T-helper 1 cell treated with Interleukin-12 subunit alpha and Interleukin-12 subunit beta and Interleukin-4 antibody, amounts not matched to agents 30 ng/mL and 1 ng/mL, for 36 hours (primary cell): ENCODE data around the gene EPS8. TPM values are rescaled to one million over a fixed set of nuclear protein-coding genes. Genes with fewer than 3 reads are reported as not detected.

Source experiments
- intact Hi-C: fragments of 100-400 bp; cut with micrococcal nuclease; formaldehyde crosslinking; loops from one replicate; pipeline ENCODE4 v1.15.1; 2024
- total RNA-seq: library from RNA; stranded (reverse); gene quantifications from 2 replicates; pipeline ENCODE4 v1.2.3, GENCODE V29; 2022

Gene EPS8
- total RNA-seq, 1 donor from 2014 or later = 0.61 TPM

- intact Hi-C loops = no loop called here
Measured at GRCh38 chr12:15613981-15614380, 175.2 kb downstream of the EPS8 start.

GRCh38 chr12:15608941-15609340 is 180.2 kb downstream of the EPS8 start:
- intact Hi-C loops = no loop called here

- intact Hi-C loops = no loop called here
Measured at GRCh38 chr12:15608406-15608805, 180.8 kb downstream of the EPS8 start.

- intact Hi-C loops = no loop called here
Measured at GRCh38 chr12:15605881-15606590, 183.2 kb downstream of the EPS8 start.

- intact Hi-C loops = no loop called here
Measured at GRCh38 chr12:15603474-15604085, 185.6 kb downstream of the EPS8 start.

GRCh38 chr12:15602051-15602672 is 187.0 kb downstream of the EPS8 start:
- intact Hi-C loops = no loop called here

GRCh38 chr12:15601210-15601800 is 187.9 kb downstream of the EPS8 start:
- intact Hi-C loops = no loop called here

- intact Hi-C loops = no loop called here
Measured at GRCh38 chr12:15600223-15600935, 188.8 kb downstream of the EPS8 start.

- intact Hi-C loops = no loop called here
Measured at GRCh38 chr12:15599266-15600037, 189.7 kb downstream of the EPS8 start.

GRCh38 chr12:15597125-15597830 is 191.9 kb downstream of the EPS8 start:
- intact Hi-C loops = no loop called here

GRCh38 chr12:15596174-15596573 is 193.0 kb downstream of the EPS8 start:
- intact Hi-C loops = no loop called here

GRCh38 chr12:15592934-15593333 is 196.3 kb downstream of the EPS8 start:
- intact Hi-C loops = loop anchor here (5.0 kb wide), 2 partner anchors 179 to 319 kb away; partner anchors contain the start of gene DERA

- intact Hi-C loops = loop anchor here (2.0 to 5.0 kb wide), 3 partner anchors 109 to 320 kb away; partner anchors contain the start of gene DERA
Measured at GRCh38 chr12:15591811-15592210, 197.4 kb downstream of the EPS8 start.

GRCh38 chr12:15590180-15590826 is 198.9 kb downstream of the EPS8 start:
- intact Hi-C loops = loop anchor here (1.0 to 5.0 kb wide), 7 partner anchors 110 to 322 kb away; partner anchors contain the start of genes DERA, EPS8 and STRAP

GRCh38 chr12:15589328-15590032 is 199.7 kb downstream of the EPS8 start:
- intact Hi-C loops = loop anchor here (1.0 to 5.0 kb wide), 7 partner anchors 111 to 323 kb away; partner anchors contain the start of genes DERA, EPS8 and STRAP

GRCh38 chr12:15584366-15585041 is 204.7 kb downstream of the EPS8 start:
- intact Hi-C loops = loop anchor here (1.0 to 2.0 kb wide), 6 partner anchors 13 to 357 kb away; no protein-coding TSS in a partner anchor

- intact Hi-C loops = loop anchor here (1.0 to 2.0 kb wide), 6 partner anchors 13 to 357 kb away; no protein-coding TSS in a partner anchor
Measured at GRCh38 chr12:15583804-15584203, 205.4 kb downstream of the EPS8 start.

- intact Hi-C loops = no loop called here
Measured at GRCh38 chr12:15581006-15581405, 208.2 kb downstream of the EPS8 start.
